ENCODE data around the gene GABBR1.

The GABBR1 gene

DNA sequence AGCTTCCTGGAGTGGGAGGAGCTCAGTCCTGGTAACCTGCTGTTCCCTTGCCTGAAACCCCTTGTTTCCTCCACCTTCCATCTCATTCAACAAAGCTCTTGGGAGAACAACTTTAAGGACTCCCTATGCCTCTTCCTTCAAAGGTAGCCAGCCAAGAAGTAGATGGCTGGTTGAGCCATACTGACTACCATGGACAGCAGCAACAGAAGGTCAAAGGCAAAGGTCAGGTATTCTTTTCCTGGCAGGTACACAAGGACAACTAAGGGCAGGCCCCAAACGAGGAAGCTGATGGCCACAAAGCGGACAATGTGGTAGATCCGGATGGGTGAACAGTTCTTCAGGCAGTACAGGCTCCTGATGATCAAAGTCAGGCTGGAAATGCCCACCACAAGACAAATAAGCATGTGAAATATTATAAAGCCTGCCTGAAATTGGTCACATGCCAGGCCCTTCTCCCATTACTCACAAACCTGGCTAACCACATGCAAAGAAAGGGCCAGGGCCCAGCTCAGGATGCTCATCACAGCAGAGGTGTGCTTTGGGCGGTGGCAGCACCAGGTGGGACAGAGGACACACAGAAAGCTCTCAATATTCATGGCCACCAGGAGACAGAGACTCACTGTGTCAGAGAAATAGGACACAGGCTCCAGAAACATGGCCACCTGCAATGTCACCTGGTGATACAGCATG is 95.1 kb downstream of the GABBR1 start:
- no peak for DNase-seq (ENCODE audit: low read depth)
- no peak overlapping the region for H3K4me3 ChIP-seq (ENCODE audit: low read length)
- TF ChIP-seq, protein P1, sequence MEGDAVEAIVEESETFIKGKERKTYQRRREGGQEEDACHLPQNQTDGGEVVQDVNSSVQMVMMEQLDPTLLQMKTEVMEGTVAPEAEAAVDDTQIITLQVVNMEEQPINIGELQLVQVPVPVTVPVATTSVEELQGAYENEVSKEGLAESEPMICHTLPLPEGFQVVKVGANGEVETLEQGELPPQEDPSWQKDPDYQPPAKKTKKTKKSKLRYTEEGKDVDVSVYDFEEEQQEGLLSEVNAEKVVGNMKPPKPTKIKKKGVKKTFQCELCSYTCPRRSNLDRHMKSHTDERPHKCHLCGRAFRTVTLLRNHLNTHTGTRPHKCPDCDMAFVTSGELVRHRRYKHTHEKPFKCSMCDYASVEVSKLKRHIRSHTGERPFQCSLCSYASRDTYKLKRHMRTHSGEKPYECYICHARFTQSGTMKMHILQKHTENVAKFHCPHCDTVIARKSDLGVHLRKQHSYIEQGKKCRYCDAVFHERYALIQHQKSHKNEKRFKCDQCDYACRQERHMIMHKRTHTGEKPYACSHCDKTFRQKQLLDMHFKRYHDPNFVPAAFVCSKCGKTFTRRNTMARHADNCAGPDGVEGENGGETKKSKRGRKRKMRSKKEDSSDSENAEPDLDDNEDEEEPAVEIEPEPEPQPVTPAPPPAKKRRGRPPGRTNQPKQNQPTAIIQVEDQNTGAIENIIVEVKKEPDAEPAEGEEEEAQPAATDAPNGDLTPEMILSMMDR (conservative IDR thresholded peaks at IDR 0.05; ENCODE audit: low read length) = no peak

DNA sequence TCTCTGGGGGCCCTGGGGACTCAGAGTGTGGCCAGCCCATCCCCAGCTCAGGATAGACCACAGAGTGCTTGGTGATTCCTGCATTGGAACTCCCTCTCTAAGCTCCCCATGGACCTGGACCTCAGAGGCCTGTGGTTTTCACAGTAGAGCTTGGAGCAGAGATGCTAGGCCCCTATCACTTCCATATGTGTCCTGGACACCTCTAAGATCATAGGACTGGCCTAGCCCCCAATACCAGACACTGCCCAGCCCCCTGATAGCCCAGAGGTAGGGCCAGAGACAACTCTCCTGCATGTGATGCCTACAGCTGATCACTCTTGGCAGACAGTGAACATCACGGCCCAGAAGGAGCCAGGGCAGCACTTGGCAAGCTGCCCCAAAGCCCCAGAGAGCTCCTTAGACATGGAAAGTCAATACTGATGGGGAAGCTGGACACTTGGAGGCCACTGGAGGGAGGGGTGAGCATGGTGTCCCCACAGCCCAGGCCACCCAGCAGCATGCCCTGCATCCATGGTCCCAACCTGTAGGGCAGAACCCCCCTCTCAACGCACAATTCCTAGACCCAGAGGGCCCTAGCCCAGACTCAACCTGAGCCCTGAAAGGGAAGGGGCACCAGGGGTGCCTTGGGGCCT is 100.5 kb downstream of the GABBR1 start:
- TF ChIP-seq, protein P1 (conservative IDR thresholded peaks at IDR 0.05; ENCODE audit: low read length) = no peak
- H3K4me3 ChIP-seq (ENCODE audit: low read length) = no peak overlapping the region
- no peak for DNase-seq (ENCODE audit: low read depth)

DNA sequence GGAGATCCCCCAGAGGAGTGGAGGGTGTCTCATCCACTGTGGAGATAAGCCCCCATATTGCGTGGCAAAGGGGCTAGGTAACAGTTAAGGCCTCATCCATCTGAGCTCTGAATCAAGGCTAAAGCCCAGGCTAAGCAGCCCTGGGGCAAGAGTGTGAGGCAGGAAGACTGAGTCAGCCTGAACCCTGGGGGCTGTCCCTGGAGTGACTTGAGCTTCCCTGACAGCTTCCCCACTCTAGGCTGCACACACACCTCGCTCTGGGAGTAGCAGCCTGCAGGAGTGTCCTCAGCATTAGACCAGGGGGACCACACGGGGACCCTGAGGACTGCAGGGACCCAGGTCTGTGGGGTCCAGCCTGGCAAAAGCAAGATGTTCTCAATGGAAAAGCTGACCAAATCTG is 101.3 kb downstream of the GABBR1 start:
- H3K4me3 ChIP-seq (ENCODE audit: low read length) = no peak overlapping the region
- no peak for DNase-seq (ENCODE audit: low read depth)
- TF ChIP-seq, protein P1 (conservative IDR thresholded peaks at IDR 0.05; ENCODE audit: low read length) = no peak

DNA sequence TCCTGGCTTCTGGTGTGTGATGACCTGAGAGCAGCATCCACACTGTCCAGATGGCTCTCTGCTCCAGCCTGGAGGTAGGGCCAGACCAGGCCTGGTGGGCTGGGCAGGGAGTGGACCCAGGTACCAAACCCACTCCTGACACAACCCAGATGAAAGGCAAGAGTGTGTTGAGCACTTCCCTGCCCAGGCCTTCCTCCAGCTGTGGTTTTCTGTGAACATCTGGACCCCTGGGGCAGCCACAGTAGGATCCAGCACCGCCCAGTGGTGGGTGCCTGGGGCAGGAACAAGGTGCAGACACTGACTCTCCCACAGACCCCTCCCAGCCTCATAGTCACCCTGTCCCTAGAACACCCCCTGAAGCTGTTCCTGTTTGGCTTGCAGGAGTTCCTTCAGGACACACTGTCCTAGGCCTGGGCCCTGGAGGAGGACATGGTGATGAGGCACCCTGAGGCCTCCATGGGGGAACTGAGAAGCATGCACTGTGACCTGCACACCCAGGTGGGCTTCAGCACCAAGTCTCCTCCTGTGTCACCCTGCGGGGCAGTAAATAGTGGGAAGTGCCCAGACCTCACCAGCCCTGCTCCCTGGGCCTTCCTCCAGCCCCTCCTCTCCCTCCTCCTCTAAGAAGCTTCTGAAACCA is 102.2 kb downstream of the GABBR1 start:
- DNase-seq (ENCODE audit: low read depth) = no peak
- TF ChIP-seq, protein P1 (conservative IDR thresholded peaks at IDR 0.05; ENCODE audit: low read length) = no peak
- no peak overlapping the region for H3K4me3 ChIP-seq (ENCODE audit: low read length)

DNA sequence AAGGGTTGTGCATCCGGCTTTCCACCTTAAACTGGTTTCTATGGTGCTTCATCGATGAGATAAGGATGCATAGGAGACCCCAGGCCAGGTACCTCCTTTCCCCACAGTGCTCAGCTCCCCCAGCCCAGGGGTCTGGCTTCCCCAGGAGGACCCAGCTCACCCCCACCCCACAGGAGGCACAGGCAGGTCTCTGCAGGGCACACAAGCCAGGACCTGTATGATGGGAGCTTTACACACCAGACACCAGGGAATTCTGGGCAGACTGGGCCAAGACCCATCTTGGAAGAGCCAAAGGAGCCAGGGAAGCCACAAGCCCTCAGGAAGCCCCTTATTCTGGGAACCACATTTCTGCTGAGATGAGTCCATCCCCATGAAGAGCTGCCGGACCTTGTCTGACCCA is 103.0 kb downstream of the GABBR1 start:
- DNase-seq (ENCODE audit: low read depth) = no peak
- no peak overlapping the region for H3K4me3 ChIP-seq (ENCODE audit: low read length)
- TF ChIP-seq, protein P1 (conservative IDR thresholded peaks at IDR 0.05; ENCODE audit: low read length) = no peak

DNA sequence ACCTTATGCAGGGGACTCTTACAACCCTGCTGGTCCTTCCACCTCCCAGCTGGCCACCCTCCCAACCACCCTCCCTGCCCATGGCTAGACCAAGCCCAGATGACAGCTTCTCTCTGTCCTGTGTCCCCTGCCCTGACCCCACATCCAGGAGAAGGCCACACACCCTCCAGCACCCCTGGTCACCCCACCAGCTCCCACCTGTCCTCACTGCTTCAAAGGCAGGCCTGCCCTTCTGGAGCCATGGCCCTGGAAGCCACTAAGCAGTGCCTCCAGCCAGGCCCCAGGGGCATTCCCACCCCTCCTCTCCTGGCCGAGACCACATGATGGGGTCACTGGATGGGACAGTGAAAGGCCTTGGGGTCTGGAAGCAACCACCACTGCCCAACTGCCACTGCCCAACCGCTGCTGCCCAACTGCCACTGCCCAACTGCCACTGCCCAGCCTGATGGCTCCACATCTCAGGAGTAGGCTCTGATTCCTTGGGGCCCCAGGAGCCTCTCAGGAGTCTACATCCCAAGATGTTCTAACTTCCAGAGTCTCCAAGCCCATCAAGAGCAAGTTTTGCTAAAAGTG is 103.9 kb downstream of the GABBR1 start:
- TF ChIP-seq, protein P1 (conservative IDR thresholded peaks at IDR 0.05; ENCODE audit: low read length) = no peak
- no peak overlapping the region for H3K4me3 ChIP-seq (ENCODE audit: low read length)
- DNase-seq (ENCODE audit: low read depth) = no peak

All from AG10803 (cell line).